Measurements from ENCODE around the gene BCAT1. TPM values are rescaled to one million over a fixed set of nuclear protein-coding genes. Genes with fewer than 3 reads are reported as not detected.

Gene BCAT1
- total RNA-seq, 4 donors from 2014 or later = 0.80 to 14.0 (median 3.9) TPM

DNA sequence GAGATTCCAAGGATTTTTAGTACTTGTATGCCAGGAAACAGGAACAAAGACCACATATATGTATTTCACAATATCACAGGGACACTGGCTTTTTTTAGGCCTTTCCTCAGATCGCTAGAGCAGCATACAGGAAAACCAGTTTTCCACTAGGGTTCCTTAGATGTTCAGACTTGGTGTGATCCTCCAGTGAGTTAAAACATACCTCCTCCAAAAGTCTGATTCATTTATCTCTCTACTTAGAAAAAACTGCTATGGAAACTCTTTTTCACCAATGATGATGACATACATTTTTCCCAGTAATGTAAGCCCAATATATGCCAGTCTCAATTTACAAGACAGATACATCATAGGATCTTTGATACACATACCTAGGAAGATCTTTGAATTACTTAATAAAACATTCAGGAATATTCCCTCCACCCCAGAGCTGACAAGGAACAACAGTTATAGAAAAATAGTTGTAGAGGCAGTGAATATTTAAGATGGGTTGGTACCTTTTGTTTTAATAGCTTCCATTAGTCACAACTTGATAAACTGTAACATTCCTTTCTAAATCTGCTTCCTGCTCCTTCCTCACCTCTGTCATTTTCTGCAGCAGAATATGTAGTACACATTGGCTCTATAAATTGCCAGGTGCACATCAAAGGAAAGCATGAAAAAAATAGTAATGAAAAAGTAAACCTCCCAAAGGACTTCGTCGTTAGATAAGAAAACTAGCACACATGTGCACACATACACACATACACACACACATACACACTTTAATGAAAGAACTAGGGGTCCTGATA is 27.5 kb downstream of the BCAT1 start:
- Histone ChIP-seq H3K27ac (no peak overlapping the region), H3K27me3 (no peaks in the 10 kb centered on the region), H3K4me3 (no peak overlapping the region), H3K4me1 (no peaks in the 10 kb centered on the region), H3K36me3 (no peaks in the 10 kb centered on the region), H3K9me3 (no peaks in the 10 kb centered on the region)
- TF ChIP-seq EP300 (IDR thresholded peaks at IDR 0.05; ENCODE audit: low read depth) = no peak
- TF ChIP-seq, protein P1, sequence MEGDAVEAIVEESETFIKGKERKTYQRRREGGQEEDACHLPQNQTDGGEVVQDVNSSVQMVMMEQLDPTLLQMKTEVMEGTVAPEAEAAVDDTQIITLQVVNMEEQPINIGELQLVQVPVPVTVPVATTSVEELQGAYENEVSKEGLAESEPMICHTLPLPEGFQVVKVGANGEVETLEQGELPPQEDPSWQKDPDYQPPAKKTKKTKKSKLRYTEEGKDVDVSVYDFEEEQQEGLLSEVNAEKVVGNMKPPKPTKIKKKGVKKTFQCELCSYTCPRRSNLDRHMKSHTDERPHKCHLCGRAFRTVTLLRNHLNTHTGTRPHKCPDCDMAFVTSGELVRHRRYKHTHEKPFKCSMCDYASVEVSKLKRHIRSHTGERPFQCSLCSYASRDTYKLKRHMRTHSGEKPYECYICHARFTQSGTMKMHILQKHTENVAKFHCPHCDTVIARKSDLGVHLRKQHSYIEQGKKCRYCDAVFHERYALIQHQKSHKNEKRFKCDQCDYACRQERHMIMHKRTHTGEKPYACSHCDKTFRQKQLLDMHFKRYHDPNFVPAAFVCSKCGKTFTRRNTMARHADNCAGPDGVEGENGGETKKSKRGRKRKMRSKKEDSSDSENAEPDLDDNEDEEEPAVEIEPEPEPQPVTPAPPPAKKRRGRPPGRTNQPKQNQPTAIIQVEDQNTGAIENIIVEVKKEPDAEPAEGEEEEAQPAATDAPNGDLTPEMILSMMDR (IDR thresholded peaks at IDR 0.05) = no peak
- no peak for TF ChIP-seq POLR2AphosphoS5 (IDR thresholded peaks at IDR 0.05)
- no peak for TF ChIP-seq POLR2A (IDR thresholded peaks at IDR 0.05)
- in situ Hi-C loops (cut with MboI; ENCODE audit: low pct_ligation_motif_present in 1 of 4, low pct_unique_long_range_greater_than_20kb in 1 of 4, low sequenced_read_pairs in 3 of 4) (no loop called here), intact Hi-C loops (cut with DNase I; ENCODE audit: low total_unique reads) (loop anchor here (10.0 kb wide), 1 partner anchor 837 kb away; no protein-coding TSS in a partner anchor)
- no peak for DNase-seq
- 55 to 74% methylated on average over 3 of the region's 3 CpGs for WGBS, 2 donors (ENCODE audit: low coverage in 1 of 2)

DNA sequence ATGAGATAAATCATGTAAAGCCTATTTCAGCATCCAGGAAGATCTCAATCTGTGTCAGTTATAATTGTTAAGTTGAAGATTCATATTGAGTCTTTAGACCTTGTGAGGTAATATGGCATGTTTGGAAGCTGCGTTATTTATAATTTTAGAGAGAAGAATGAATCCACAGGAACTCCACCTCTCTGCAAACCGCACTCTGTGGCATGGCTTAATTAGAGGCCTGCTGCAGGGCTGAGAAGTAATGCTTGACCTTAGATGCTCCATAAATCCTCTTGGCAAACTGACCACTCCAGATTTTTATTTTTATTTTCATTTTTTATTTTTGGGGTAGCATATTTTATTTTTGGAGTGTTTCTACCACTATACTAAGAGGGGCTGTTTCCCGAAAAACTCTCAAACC is 28.8 kb downstream of the BCAT1 start:
- TF ChIP-seq POLR2AphosphoS5 (IDR thresholded peaks at IDR 0.05) (no peak), POLR2A (IDR thresholded peaks at IDR 0.05) (no peak), EP300 (IDR thresholded peaks at IDR 0.05; ENCODE audit: low read depth) (no peak)
- TF ChIP-seq, protein P1 (IDR thresholded peaks at IDR 0.05) = no peak

DNA sequence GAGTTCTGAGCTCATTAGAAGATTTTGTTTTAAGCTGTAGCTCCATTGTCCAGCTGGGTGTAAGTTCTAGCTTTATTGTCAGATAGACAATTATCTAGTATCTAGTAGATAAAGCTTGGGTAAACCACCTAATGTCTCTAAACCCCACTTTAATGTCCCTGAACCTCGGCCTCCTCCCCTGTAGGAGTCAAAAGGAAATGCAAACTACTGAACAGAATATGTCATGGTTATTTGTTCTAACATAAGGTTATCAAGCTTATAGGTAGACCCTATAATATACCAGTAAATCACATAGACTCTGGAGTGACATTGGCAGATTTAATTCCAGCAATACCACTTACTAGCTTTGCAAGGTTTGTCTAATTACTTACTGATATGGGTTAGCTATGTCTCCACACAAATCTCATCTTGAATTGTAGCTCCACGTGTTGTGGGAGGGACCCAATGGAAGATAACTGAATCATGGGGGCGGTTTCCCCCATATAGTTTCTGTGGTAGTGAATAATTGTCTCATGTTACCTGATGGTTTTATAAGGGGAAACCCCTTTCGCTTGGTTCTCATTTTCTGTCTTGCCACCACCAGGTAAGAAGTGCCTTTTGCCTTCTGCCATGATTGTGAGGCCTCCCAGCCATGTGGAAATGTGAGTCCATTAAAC is 29.4 kb downstream of the BCAT1 start:
- TF ChIP-seq, protein P1 (IDR thresholded peaks at IDR 0.05) = no peak
- no peak for TF ChIP-seq POLR2AphosphoS5 (IDR thresholded peaks at IDR 0.05)
- no peak for TF ChIP-seq POLR2A (IDR thresholded peaks at IDR 0.05)
- TF ChIP-seq EP300 (IDR thresholded peaks at IDR 0.05; ENCODE audit: low read depth) = no peak
- Histone ChIP-seq H3K27ac (no peak overlapping the region), H3K9me3 (no peaks in the 10 kb centered on the region), H3K4me3 (no peak overlapping the region), H3K36me3 (no peaks in the 10 kb centered on the region), H3K4me1 (no peaks in the 10 kb centered on the region), H3K27me3 (no peaks in the 10 kb centered on the region)
- no peak for DNase-seq
- intact Hi-C loops (cut with DNase I; ENCODE audit: low total_unique reads) = loop anchor here (10.0 kb wide), 1 partner anchor 835 kb away; no protein-coding TSS in a partner anchor
- in situ Hi-C loops (cut with MboI; ENCODE audit: low pct_ligation_motif_present in 1 of 4, low pct_unique_long_range_greater_than_20kb in 1 of 4, low sequenced_read_pairs in 3 of 4) = no loop called here
- WGBS, 2 donors (ENCODE audit: low coverage in 1 of 2) = 58 to 59% methylated on average over 4 of the region's 4 CpGs

More for the DNA sequence above, 28.8 kb downstream of the BCAT1 start:
- in situ Hi-C loops (cut with MboI; ENCODE audit: low pct_ligation_motif_present in 1 of 4, low pct_unique_long_range_greater_than_20kb in 1 of 4, low sequenced_read_pairs in 3 of 4) (no loop called here), intact Hi-C loops (cut with DNase I; ENCODE audit: low total_unique reads) (loop anchor here (10.0 kb wide), 1 partner anchor 835 kb away; no protein-coding TSS in a partner anchor)
- Histone ChIP-seq H3K36me3 (no peaks in the 10 kb centered on the region), H3K4me3 (no peak overlapping the region), H3K4me1 (no peaks in the 10 kb centered on the region), H3K27me3 (no peaks in the 10 kb centered on the region), H3K9me3 (no peaks in the 10 kb centered on the region), H3K27ac (no peak overlapping the region)
- no peak for DNase-seq
- 90 to 97% methylated on average over 3 of the region's 3 CpGs for WGBS, 2 donors (ENCODE audit: low coverage in 1 of 2)

DNA sequence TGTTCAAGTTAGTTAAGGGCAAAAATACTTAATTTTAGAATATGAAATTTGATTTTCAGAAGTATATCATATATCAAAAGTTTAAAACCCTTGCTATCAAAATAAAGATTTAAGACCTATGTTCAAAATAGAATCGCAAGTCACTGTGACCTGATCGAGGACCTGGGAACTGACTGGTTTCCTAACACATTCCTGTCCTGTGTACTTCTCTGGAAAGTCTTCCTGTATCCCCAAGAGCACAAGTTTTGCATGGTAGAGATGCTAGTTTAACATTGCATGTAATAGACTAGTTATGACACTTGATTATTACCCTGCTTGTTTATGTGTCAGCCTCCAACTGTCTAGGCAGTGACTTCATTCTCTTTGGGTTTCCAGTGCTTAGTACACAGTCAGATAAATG is 30.3 kb downstream of the BCAT1 start:
- intact Hi-C loops (cut with DNase I; ENCODE audit: low total_unique reads) (no loop called here), in situ Hi-C loops (cut with MboI; ENCODE audit: low pct_ligation_motif_present in 1 of 4, low pct_unique_long_range_greater_than_20kb in 1 of 4, low sequenced_read_pairs in 3 of 4) (no loop called here)
- WGBS, 2 donors (ENCODE audit: low coverage in 1 of 2) = 33 to 38% methylated on average over 2 of the region's 2 CpGs
- no peaks in the 10 kb centered on the region for H3K9me3 ChIP-seq
- no peaks in the 10 kb centered on the region for H3K27me3 ChIP-seq
- TF ChIP-seq EP300 (IDR thresholded peaks at IDR 0.05; ENCODE audit: low read depth) = no peak
- no peak for TF ChIP-seq POLR2A (IDR thresholded peaks at IDR 0.05)
- no peak for TF ChIP-seq POLR2AphosphoS5 (IDR thresholded peaks at IDR 0.05)
- TF ChIP-seq, protein P1 (IDR thresholded peaks at IDR 0.05) = no peak
- DNase-seq = no peak
- no peaks in the 10 kb centered on the region for H3K4me1 ChIP-seq
- no peak overlapping the region for H3K4me3 ChIP-seq
- H3K27ac ChIP-seq = no peak overlapping the region
- H3K36me3 ChIP-seq = no peaks in the 10 kb centered on the region

Measured in transverse colon (tissue), 4 donors.